GM21576 (cell line): ENCODE results near the gene MYRF.

Experiments used
- ATAC-seq: cut with Tn5 transposase; IDR thresholded peaks from one replicate; pipeline ENCODE4 v1.9.1; 2021; ENCODE audit warnings: mild to moderate bottlenecking, moderate library complexity; ENCODE audit not compliant: unreplicated experiment

The MYRF gene

GRCh38 chr11:61738776-61739175 lies 13.7 kb upstream of the MYRF start:
- no peak for ATAC-seq

GRCh38 chr11:61739413-61739812 lies 13.0 kb upstream of the MYRF start:
- no peak for ATAC-seq

- ATAC-seq: no peak
These were observed 12.5 kb upstream of the MYRF start for GRCh38 chr11:61739966-61740365.

- no peak for ATAC-seq
These were observed 10.0 kb upstream of the MYRF start for GRCh38 chr11:61742391-61742790.

- no peak for ATAC-seq
These were observed 8.8 kb upstream of the MYRF start for GRCh38 chr11:61743486-61744095.

- ATAC-seq: no peak
These were observed 8.3 kb upstream of the MYRF start for GRCh38 chr11:61744181-61744580.

- no peak for ATAC-seq
These were observed 7.8 kb upstream of the MYRF start for GRCh38 chr11:61744609-61745156.

GRCh38 chr11:61745781-61746441 lies 6.5 kb upstream of the MYRF start:
- ATAC-seq: no peak

- no peak for ATAC-seq
These were observed 5.8 kb upstream of the MYRF start for GRCh38 chr11:61746442-61747191.

GRCh38 chr11:61747192-61747966 lies 5.1 kb upstream of the MYRF start:
- ATAC-seq: no peak

GRCh38 chr11:61747967-61748285 lies 4.5 kb upstream of the MYRF start:
- ATAC-seq: no peak

- ATAC-seq: no peak
These were observed 2.7 kb upstream of the MYRF start for GRCh38 chr11:61749591-61750217.

- ATAC-seq: no peak
These were observed 1.7 kb upstream of the MYRF start for GRCh38 chr11:61750631-61751273.

GRCh38 chr11:61751384-61751783 lies 1.1 kb upstream of the MYRF start:
- ATAC-seq: no peak

- no peak for ATAC-seq
These were observed 587 bp downstream of the MYRF start for GRCh38 chr11:61752925-61753521.

GRCh38 chr11:61753672-61754071 lies 1.2 kb downstream of the MYRF start:
- ATAC-seq: no peak

- no peak for ATAC-seq
These were observed 2.4 kb downstream of the MYRF start for GRCh38 chr11:61754534-61755482.

GRCh38 chr11:61756147-61756451 lies 3.7 kb downstream of the MYRF start:
- no peak for ATAC-seq
